ENCODE results near the gene TSPAN31.

GRCh38 chr12:57776247-57776587, 31.4 kb downstream of the TSPAN31 start:
- TF ChIP-seq CTCF (IDR thresholded peaks at IDR 0.05): no peak
- TF ChIP-seq POLR2A (IDR thresholded peaks at IDR 0.05): no peak

Data from uterus (tissue), 2 donors.